GM19023 (cell line): Measurements from ENCODE around the gene RHO.
"Not testable (repeated sequence)": the region's sequence is repeated elsewhere in the genome, so short reads cannot be mapped to it uniquely, and the experiment has no call there.

Experiments used
- ATAC-seq: cut with Tn5 transposase; IDR thresholded peaks from one replicate; pipeline ENCODE4 v1.9.1; 2021; ENCODE audit warnings: mild to moderate bottlenecking, moderate library complexity; ENCODE audit not compliant: unreplicated experiment

The RHO gene

GRCh38 chr3:129528589-129529100 lies at the start of gene RHO:
Gene RHO (plus strand): TSS chr3:129528639. CDS start chr3:129528734, 95 bp downstream.
- no peak for ATAC-seq

GRCh38 chr3:129481225-129481765 lies 47.1 kb upstream of the RHO start:
- ATAC-seq = not testable (repeated sequence)

GRCh38 chr3:129481766-129482332 lies 46.6 kb upstream of the RHO start:
- no peak for ATAC-seq

- ATAC-seq = no peak
Measured at GRCh38 chr3:129482721-129483120, 45.7 kb upstream of the RHO start.

- no peak for ATAC-seq
Measured at GRCh38 chr3:129483870-129484269, 44.6 kb upstream of the RHO start.

- not testable (repeated sequence) for ATAC-seq
Measured at GRCh38 chr3:129485146-129485545, 43.3 kb upstream of the RHO start.

- ATAC-seq = no peak
Measured at GRCh38 chr3:129485721-129486663, 42.4 kb upstream of the RHO start.

- ATAC-seq = no peak
Measured at GRCh38 chr3:129486664-129487035, 41.8 kb upstream of the RHO start.

GRCh38 chr3:129487183-129487867 lies 41.1 kb upstream of the RHO start:
- no peak for ATAC-seq

GRCh38 chr3:129487868-129488335 lies 40.5 kb upstream of the RHO start:
- not testable (repeated sequence) for ATAC-seq

GRCh38 chr3:129489258-129489657 lies 39.2 kb upstream of the RHO start:
- not testable (repeated sequence) for ATAC-seq

GRCh38 chr3:129490273-129490675 lies 38.2 kb upstream of the RHO start:
- ATAC-seq = peak; percentile 84

GRCh38 chr3:129491077-129491476 lies 37.4 kb upstream of the RHO start:
- not testable (repeated sequence) for ATAC-seq

GRCh38 chr3:129491794-129492193 lies 36.6 kb upstream of the RHO start:
- no peak for ATAC-seq

GRCh38 chr3:129492691-129493090 lies 35.7 kb upstream of the RHO start:
- no peak for ATAC-seq

- ATAC-seq = no peak
Measured at GRCh38 chr3:129493206-129493605, 35.2 kb upstream of the RHO start.

GRCh38 chr3:129494499-129494898 lies 33.9 kb upstream of the RHO start:
- ATAC-seq = not testable (repeated sequence)

- not testable (repeated sequence) for ATAC-seq
Measured at GRCh38 chr3:129495006-129495639, 33.3 kb upstream of the RHO start.

GRCh38 chr3:129497876-129498275 lies 30.6 kb upstream of the RHO start:
- not testable (repeated sequence) for ATAC-seq
